ENCODE measurements around the gene TMC8. TPM values are rescaled to one million over a fixed set of nuclear protein-coding genes. Genes with fewer than 3 reads are reported as not detected.

The TMC8 gene
- total and polyA plus RNA-seq, 5 donors from 2014 or later, result 61.8 to 454 (median 76.0) TPM

GRCh38 chr17:78127239-78127887 is 3.2 kb upstream of the TMC8 start:
- peaks cover 5% of the 10 kb centered on the region for H3K27me3 Mint-ChIP-seq
- H3K4me3 ChIP-seq (ENCODE audit: low read depth, low read length), result peak overlapping the region; percentile 77
- H3K27ac Mint-ChIP-seq, result peak overlapping the region; percentile 80 to 93 (median 92)
- H3K27me3 ChIP-seq (ENCODE audit: control insufficient read depth, insufficient read depth, low read length), result no peaks in the 10 kb centered on the region
- peaks cover 24% of the 10 kb centered on the region for H3K36me3 Mint-ChIP-seq
- peaks cover 35% of the 10 kb centered on the region for H3K36me3 ChIP-seq (ENCODE audit: control insufficient read depth, insufficient read depth, low read length)
- H3K9me3 ChIP-seq (ENCODE audit: control insufficient read depth in 2 of 2, low read length in 2 of 2), result no peaks in the 10 kb centered on the region
- H3K9me3 Mint-ChIP-seq, result no peaks in the 10 kb centered on the region
- H3K4me1 ChIP-seq (ENCODE audit: control insufficient read depth, insufficient read depth, low read length, poor library complexity, severe bottlenecking), result peaks cover 83% of the 10 kb centered on the region
- H3K4me1 Mint-ChIP-seq, result peaks cover 0 to 62% (median 23%) of the 10 kb centered on the region in 4 donors
- peak overlapping the region; percentile 93 to 100 (median 94) for H3K4me3 Mint-ChIP-seq
- DNase-seq, result peak; percentile 64 to 91 (median 75)
- H3K27ac ChIP-seq (ENCODE audit: insufficient read depth, low read length, poor library complexity, severe bottlenecking), result peak overlapping the region; percentile 92
- ATAC-seq (ENCODE audit: low read depth in 2 of 2), result peak; percentile 34 to 35

GRCh38 chr17:78127888-78128550 is 2.6 kb upstream of the TMC8 start:
- Histone ChIP-seq H3K36me3 (ENCODE audit: control insufficient read depth, insufficient read depth, low read length) (peaks cover 31% of the 10 kb centered on the region), H3K4me1 (ENCODE audit: control insufficient read depth, insufficient read depth, low read length, poor library complexity, severe bottlenecking) (peaks cover 83% of the 10 kb centered on the region), H3K4me3 (ENCODE audit: low read depth, low read length) (peak overlapping the region; percentile 77), H3K9me3 (ENCODE audit: control insufficient read depth in 2 of 2, low read length in 2 of 2) (no peaks in the 10 kb centered on the region), H3K27me3 (ENCODE audit: control insufficient read depth, insufficient read depth, low read length) (no peaks in the 10 kb centered on the region), H3K27ac (ENCODE audit: insufficient read depth, low read length, poor library complexity, severe bottlenecking) (peak overlapping the region; percentile 92)
- H3K36me3 Mint-ChIP-seq, result peaks cover 21% of the 10 kb centered on the region
- DNase-seq (no peak), ATAC-seq (ENCODE audit: low read depth in 2 of 2) (no peak)
- peak overlapping the region; percentile 80 to 93 (median 92) for H3K27ac Mint-ChIP-seq
- peaks cover 5% of the 10 kb centered on the region for H3K27me3 Mint-ChIP-seq
- H3K9me3 Mint-ChIP-seq, result no peaks in the 10 kb centered on the region
- H3K4me3 Mint-ChIP-seq, result peak overlapping the region; percentile 93 to 100 (median 94)
- peaks cover 0 to 60% (median 23%) of the 10 kb centered on the region in 4 donors for H3K4me1 Mint-ChIP-seq

- ATAC-seq (ENCODE audit: low read depth in 2 of 2) (peak; percentile 18 to 20), DNase-seq (peak; percentile 69 to 88 (median 78))
- Mint-ChIP-seq H3K36me3 (peaks cover 19% of the 10 kb centered on the region), H3K9me3 (no peaks in the 10 kb centered on the region), H3K4me3 (peak within 1 kb of the TSS; percentile 99 to 100 (median 99)), H3K27ac (peak within 1 kb of the TSS; percentile 93 to 97 (median 96)), H3K27me3 (peaks cover 5% of the 10 kb centered on the region), H3K4me1 (peaks cover under 1 to 60% (median 20%) of the 10 kb centered on the region in 4 donors)
- Histone ChIP-seq H3K4me3 (ENCODE audit: low read depth, low read length) (peak within 1 kb of the TSS; percentile 84), H3K27me3 (ENCODE audit: control insufficient read depth, insufficient read depth, low read length) (no peaks in the 10 kb centered on the region), H3K27ac (ENCODE audit: insufficient read depth, low read length, poor library complexity, severe bottlenecking) (peak within 1 kb of the TSS; percentile 92), H3K4me1 (ENCODE audit: control insufficient read depth, insufficient read depth, low read length, poor library complexity, severe bottlenecking) (peaks cover 83% of the 10 kb centered on the region), H3K36me3 (ENCODE audit: control insufficient read depth, insufficient read depth, low read length) (peaks cover 28% of the 10 kb centered on the region), H3K9me3 (ENCODE audit: control insufficient read depth in 2 of 2, low read length in 2 of 2) (no peaks in the 10 kb centered on the region)
Measured at GRCh38 chr17:78128551-78129350, 1.8 kb upstream of the TMC8 start, which contains the start of gene TMC6. TSS of gene TMC6 (minus strand) at chr17:78128755. CDS start at chr17:78126832, 1,923 bp downstream.

GRCh38 chr17:78129351-78130089 is 1.1 kb upstream of the TMC8 start:
- Histone ChIP-seq H3K27ac (ENCODE audit: insufficient read depth, low read length, poor library complexity, severe bottlenecking) (peak overlapping the region; percentile 92), H3K4me1 (ENCODE audit: control insufficient read depth, insufficient read depth, low read length, poor library complexity, severe bottlenecking) (peaks cover 83% of the 10 kb centered on the region), H3K9me3 (ENCODE audit: control insufficient read depth in 2 of 2, low read length in 2 of 2) (no peaks in the 10 kb centered on the region), H3K36me3 (ENCODE audit: control insufficient read depth, insufficient read depth, low read length) (peaks cover 28% of the 10 kb centered on the region), H3K4me3 (ENCODE audit: low read depth, low read length) (peak overlapping the region; percentile 84), H3K27me3 (ENCODE audit: control insufficient read depth, insufficient read depth, low read length) (no peaks in the 10 kb centered on the region)
- no peaks in the 10 kb centered on the region for H3K9me3 Mint-ChIP-seq
- H3K27ac Mint-ChIP-seq, result peak overlapping the region; percentile 93 to 97 (median 96)
- peak overlapping the region; percentile 95 to 99 (median 99) for H3K4me3 Mint-ChIP-seq
- DNase-seq (peak in 2 of 3 donors; percentile 61 to 90), ATAC-seq (ENCODE audit: low read depth in 2 of 2) (no peak)
- H3K27me3 Mint-ChIP-seq, result peaks cover 5% of the 10 kb centered on the region
- peaks cover 8 to 60% (median 26%) of the 10 kb centered on the region in 4 donors for H3K4me1 Mint-ChIP-seq
- H3K36me3 Mint-ChIP-seq, result peaks cover 24% of the 10 kb centered on the region

GRCh38 chr17:78130090-78130436 is 508 bp upstream of the TMC8 start:
- H3K36me3 Mint-ChIP-seq, result peaks cover 24% of the 10 kb centered on the region
- peak overlapping the region; percentile 92 for H3K27ac ChIP-seq (ENCODE audit: insufficient read depth, low read length, poor library complexity, severe bottlenecking)
- peak overlapping the region; percentile 92 to 95 (median 93) for H3K27ac Mint-ChIP-seq
- DNase-seq (no peak), ATAC-seq (ENCODE audit: low read depth in 2 of 2) (no peak)
- no peaks in the 10 kb centered on the region for H3K27me3 ChIP-seq (ENCODE audit: control insufficient read depth, insufficient read depth, low read length)
- no peaks in the 10 kb centered on the region for H3K9me3 Mint-ChIP-seq
- peak overlapping the region; percentile 84 for H3K4me3 ChIP-seq (ENCODE audit: low read depth, low read length)
- H3K4me1 ChIP-seq (ENCODE audit: control insufficient read depth, insufficient read depth, low read length, poor library complexity, severe bottlenecking), result peaks cover 83% of the 10 kb centered on the region
- no peaks in the 10 kb centered on the region for H3K9me3 ChIP-seq (ENCODE audit: control insufficient read depth in 2 of 2, low read length in 2 of 2)
- H3K4me3 Mint-ChIP-seq, result peak overlapping the region; percentile 95 to 99 (median 99)
- peaks cover 9 to 62% (median 27%) of the 10 kb centered on the region in 4 donors for H3K4me1 Mint-ChIP-seq
- peaks cover 5% of the 10 kb centered on the region for H3K27me3 Mint-ChIP-seq
- H3K36me3 ChIP-seq (ENCODE audit: control insufficient read depth, insufficient read depth, low read length), result peaks cover 28% of the 10 kb centered on the region

- H3K36me3 Mint-ChIP-seq, result peaks cover 32% of the 10 kb centered on the region
Measured at GRCh38 chr17:78131172-78132083, 857 bp downstream of the TMC8 start.

More at GRCh38 chr17:78131172-78132083, 857 bp downstream of the TMC8 start:
- Histone ChIP-seq H3K4me1 (ENCODE audit: control insufficient read depth, insufficient read depth, low read length, poor library complexity, severe bottlenecking) (peaks cover 80% of the 10 kb centered on the region), H3K9me3 (ENCODE audit: control insufficient read depth in 2 of 2, low read length in 2 of 2) (no peaks in the 10 kb centered on the region), H3K27me3 (ENCODE audit: control insufficient read depth, insufficient read depth, low read length) (no peaks in the 10 kb centered on the region), H3K4me3 (ENCODE audit: low read depth, low read length) (peak overlapping the region; percentile 84), H3K36me3 (ENCODE audit: control insufficient read depth, insufficient read depth, low read length) (peaks cover 33% of the 10 kb centered on the region), H3K27ac (ENCODE audit: insufficient read depth, low read length, poor library complexity, severe bottlenecking) (peak overlapping the region; percentile 92)
- peaks cover 9 to 67% (median 33%) of the 10 kb centered on the region in 4 donors for H3K4me1 Mint-ChIP-seq
- H3K27me3 Mint-ChIP-seq, result peaks cover 5% of the 10 kb centered on the region
- peak; percentile 45 to 60 (median 46) for DNase-seq
- H3K27ac Mint-ChIP-seq, result peak overlapping the region; percentile 92 to 95 (median 93)
- no peak for ATAC-seq (ENCODE audit: low read depth in 2 of 2)
- H3K9me3 Mint-ChIP-seq, result no peaks in the 10 kb centered on the region
- H3K4me3 Mint-ChIP-seq, result peak overlapping the region; percentile 95 to 99 (median 99)
